GM21526 (cell line): ENCODE measurements around the gene FAHD1.

Source experiments
- ATAC-seq: cut with Tn5 transposase; IDR thresholded peaks from one replicate; pipeline ENCODE4 v1.9.1; 2021; ENCODE audit warnings: moderate library complexity; ENCODE audit not compliant: unreplicated experiment, low FRiP score

Gene FAHD1

DNA sequence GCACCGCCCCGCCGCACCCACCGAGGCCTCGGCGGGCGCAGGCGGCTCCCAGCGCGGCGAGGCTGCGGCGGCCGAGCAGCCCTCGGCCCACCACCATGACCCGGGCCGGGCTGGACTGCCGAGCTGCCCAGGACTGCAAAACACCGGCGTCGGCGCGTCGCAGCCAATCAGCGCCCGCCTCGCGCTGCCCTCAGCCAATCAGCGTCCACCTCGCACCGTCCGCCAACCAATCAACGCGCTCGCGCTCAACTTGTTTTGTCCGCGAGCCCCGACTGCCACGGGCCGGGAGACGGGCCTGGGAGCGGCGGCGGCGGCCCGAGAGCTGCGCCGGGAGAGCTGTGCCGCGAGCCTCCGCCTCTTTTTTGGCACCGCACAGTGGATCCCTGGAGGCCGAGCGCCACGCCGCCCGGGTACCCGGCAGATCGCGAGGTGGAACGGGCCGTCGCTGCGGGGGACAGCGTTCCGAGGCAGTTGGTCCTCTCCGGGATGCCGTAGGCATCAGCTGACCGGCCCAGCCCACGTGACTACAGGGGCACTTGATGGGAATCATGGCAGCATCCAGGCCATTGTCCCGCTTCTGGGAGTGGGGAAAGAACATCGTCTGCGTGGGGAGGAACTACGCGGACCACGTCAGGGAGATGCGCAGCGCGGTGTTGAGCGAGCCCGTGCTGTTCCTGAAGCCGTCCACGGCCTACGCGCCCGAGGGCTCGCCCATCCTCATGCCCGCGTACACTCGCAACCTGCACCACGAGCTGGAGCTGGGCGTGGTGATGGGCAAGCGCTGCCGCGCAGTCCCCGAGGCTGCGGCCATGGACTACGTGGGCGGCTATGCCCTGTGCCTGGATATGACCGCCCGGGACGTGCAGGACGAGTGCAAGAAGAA is at the start of gene FAHD1, which contains the start of gene HAGH:
FAHD1 (plus strand) TSS at position 516 of the 883 bp plus-strand sequence; CDS start at position 549, 33 bp downstream.
HAGH (minus strand) TSS at position 135 of the 883 bp plus-strand sequence; CDS start at position 97, 38 bp downstream.
- peak; percentile 69 for ATAC-seq

DNA sequence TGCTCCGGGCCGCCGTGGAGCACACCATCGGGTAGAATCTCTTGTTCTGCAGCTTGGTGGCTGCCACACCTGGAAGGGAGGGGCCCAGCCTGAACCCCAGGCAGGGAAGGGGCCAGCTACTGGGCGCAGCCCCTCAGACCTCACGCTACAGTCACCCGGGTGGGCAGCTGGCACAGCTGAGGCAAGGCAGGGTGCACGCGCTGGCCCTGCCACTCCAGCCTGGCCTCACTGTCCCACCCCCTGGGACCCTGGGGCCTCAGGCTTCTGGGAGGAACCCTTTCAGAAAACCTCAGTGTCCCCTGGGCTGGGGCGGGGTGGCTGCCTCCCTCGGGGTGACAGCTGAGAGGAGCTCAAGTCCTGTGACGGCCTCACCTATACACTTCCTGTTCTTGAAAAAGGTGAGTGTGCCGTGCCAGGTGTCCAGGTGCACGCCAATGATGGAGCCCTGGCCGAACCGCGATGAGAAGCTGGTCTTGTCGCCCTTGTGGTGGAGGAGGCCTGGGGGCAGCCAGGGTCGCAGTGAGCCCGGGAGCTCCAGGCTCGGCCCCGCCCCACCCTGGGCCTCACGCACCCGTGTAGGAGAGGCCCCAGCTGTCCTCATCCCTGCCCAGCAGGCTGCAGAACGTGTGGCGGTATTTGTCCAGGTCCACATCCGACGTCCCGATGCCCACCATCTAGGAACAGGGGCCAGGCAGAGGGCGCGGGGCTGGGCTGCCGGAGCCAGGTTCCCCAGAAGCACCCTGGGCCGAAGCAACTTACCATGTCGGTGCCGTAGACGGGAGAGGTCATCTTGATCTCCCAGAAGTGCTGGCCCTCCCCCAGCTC is 49.4 kb upstream of the FAHD1 start:
- ATAC-seq, result no peak

DNA sequence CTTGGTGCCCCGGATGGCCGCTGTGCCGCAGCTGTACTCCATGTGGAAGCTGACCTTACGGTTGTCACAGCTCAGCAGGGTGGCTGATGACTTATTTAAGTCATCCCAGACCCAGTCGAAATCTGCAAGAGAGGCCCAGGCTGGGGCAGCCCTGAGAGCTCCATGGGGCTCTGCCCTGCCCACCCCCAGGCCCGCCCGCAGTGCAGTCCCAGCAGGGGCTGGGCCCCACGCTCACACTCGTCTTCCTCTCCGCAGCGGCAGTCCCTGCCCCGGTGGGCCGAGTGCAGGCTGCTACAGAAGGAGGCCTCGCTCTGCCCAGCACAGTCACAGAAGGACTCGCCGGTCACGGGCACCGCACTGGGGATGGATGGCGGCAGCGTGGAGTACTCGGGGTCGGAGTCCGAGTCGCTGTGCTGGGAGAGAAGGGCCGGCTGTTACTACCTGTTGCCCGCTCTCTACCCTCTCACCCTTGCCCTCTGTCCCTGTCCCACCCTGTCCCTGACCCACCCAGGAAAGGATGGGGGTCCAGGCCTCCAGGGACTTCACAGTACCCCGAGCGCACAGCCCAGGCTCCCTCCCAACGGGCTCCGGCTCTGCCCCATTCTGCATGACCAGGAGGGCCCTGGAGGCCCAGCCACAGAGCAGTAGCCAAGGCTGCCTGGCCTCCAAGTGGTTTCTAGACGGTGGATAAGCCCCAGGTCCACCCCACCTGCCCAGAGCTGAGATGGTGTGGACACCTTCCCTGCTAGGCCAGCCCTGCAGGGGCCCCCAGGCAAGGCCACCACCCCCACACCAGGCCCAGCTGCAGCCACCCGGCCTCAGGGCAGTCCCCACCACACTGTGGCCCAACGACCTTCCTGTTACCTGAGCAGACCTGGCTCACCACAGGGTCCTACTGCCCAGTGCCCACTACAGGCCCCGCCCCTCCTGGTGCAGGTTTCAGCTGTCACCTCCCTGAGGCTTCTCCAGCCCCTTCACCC is 48.5 kb upstream of the FAHD1 start:
- no peak for ATAC-seq

DNA sequence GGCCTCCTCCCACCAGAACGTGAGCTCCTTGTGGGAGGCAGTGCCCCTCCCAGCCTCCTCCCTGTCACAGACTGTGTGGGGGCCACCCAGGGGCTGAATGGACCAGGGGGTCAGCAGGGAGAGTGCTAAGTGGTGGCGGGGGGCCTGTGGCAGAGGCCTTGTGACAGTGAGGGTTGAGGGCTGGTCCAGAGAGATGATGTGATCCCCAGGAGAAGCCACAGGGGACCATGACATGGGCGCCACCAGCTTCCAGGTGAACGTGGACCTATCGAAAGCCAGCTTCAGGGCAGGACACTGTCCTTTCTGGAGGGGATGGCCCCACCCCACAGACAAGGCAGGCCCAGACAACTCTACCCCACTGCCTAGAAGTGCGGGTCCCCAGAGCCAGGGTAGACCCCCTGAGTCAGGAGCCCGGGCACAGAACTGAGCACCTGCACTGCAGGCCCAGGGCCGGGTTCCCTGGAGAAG is 47.7 kb upstream of the FAHD1 start:
- ATAC-seq, result no peak

DNA sequence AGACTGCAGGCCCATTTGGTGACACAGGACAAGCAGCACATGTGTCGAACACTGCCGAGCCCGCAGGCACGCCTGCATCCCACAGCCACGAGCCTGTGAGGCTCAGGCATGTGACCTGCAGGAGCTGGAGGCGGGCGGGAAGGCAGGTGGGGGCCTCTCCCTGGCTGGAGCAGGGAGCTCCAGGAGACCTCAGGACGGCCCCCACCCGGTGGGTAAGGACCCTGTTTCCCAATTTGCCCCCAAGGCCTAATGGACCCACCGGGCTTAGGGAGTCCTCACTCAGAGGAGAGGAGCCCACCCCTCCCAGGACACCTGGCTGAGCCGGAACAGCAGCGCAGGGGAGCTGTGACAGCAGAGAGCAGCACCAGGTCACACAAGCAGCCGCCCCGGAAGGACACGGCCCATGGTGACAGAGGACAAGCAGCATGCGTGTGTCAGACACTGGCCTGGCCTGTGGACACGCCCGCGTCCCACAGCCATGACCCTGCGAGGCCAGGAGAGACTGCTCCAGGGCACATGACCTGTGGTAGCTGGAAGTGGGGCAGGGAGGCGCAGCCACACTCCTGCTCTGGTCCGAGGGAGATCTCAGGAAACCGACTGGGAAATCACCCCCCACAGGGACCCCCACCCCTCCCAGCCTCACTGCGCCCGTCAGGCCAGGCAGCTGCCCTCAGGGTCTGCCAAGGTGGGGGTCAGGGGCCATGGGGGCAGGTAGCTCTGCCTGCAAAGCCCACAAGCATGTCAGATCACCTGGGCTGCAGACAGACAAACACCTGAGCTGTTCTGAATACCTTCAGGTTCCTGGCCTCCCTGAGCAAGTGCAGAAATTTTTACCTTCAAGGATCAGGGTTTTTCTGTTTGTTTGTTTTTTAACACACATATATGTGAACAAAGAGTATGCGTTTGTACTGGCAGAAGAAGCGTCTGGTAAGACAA is 47.0 kb upstream of the FAHD1 start:
- no peak for ATAC-seq

DNA sequence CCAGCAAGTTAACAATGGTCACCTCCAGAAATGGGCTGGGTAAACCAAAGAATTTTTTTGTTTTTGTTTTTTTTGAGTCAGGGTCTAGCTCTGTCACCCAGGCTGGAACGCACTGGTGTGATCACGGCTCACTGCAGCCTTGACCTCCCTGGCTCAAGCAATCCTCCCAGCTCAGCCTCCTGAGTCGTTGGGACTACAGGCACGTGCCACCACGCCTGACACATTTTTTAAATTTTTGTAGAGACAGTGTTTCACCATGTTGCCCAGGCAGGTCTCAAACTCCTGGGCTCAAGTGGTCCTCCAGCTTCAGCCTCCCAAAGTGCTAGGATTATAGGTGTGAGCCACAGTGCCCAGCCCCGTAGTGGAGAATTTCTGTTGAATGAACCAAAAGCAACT is 46.3 kb upstream of the FAHD1 start:
- ATAC-seq, result no peak

DNA sequence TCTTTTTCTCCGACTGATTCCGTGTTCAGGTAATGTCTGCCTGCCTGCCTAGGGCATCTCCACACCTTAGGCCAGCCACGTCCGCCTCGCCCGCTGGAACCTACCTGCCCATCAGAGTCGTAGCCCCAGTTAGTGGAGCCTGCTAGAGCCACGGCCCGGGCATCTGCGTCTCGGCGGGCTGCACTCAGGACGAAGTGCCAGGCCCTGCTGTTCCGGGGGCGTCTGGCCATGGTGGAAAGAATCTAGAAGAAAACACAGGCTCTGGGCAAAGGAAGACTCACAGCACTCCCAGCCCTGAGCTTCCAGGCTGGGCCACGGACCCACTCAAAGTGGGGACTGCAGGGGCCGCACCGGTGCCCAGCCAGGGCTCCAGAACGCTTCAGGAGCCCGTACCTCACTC is 45.8 kb upstream of the FAHD1 start:
- no peak for ATAC-seq

DNA sequence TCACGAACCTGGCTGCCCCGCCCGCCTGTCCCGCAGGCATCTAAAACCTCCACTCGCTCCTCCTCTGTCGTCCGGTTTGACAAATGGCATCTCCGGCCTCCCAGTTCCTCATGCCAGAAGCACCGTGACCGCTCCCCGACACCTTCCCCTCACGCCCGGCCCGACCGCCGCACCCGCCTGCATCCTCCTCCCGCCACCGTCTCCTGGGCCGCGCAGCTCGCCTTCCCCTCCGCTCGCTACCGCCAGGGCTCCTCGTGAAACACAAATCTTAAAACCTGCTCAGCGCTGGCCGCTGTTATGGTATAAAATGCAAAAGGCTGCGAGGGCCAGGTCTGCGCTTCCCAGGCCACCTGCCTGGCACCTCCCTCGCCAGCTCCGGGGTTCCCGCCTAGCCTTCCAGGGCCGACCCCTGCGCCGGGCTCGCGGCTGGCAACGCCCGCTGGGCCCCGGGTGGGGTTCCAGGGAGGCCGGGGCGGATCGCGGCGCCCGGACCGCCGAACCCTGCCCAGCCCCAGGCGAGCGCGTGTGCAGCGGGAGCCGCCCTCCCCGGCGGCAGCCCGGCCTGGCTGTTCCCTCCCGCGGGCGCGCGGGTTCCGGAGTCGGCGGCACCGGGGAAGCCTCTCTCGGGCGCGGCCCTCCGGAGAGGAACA is 45.1 kb upstream of the FAHD1 start:
- no peak for ATAC-seq

DNA sequence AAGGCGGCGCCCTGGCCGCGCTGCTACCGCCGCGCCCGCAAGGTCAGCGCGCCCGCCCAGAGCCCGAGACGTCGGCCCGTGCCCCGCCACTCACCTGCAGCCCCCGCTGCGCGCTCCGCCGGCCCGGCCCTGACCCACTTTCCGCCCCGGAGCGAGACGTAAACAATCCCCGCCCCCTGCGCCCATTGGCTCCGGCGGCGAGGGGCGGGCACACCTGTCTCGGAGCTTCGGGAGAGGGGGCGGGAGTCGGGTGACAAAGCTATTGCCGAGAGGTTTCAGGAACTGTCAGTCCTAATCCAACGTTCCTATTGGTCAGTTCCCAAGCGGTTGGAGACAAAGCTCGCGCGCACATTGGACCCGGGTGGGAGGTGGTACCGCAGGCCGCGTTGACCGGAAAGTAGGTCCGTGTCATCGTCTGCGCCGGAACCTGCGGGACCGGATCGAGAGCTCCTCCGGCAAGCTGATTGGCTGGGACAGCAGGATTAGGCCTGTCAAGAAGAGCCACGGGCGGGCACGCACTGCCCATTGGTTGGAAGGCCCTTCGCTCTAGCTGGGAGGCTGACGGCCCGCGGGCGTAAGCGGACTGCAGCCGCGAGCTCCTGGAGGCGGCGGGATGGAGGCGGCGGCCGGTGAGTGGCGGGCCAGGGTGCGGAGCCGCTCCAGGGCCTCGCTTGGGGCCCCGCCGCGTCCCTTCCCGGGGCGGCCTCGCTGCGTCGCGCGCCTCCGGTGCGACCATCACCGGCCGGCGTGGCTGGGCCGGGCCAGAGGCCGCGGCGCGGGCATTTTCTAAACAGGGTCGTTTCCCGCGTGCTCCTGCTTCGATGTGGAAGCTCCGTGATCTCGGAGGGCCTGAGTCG is 44.4 kb upstream of the FAHD1 start, which contains the start of the genes NUBP2 and SPSB3:
NUBP2 (plus strand) TSS at position 553 of the 857 bp plus-strand sequence; CDS start at position 614, 61 bp downstream.
SPSB3 (minus strand) TSS at position 164 of the 857 bp plus-strand sequence. CDS start 1,088 bp downstream, outside the sequence.
- peak; percentile 73 for ATAC-seq

DNA sequence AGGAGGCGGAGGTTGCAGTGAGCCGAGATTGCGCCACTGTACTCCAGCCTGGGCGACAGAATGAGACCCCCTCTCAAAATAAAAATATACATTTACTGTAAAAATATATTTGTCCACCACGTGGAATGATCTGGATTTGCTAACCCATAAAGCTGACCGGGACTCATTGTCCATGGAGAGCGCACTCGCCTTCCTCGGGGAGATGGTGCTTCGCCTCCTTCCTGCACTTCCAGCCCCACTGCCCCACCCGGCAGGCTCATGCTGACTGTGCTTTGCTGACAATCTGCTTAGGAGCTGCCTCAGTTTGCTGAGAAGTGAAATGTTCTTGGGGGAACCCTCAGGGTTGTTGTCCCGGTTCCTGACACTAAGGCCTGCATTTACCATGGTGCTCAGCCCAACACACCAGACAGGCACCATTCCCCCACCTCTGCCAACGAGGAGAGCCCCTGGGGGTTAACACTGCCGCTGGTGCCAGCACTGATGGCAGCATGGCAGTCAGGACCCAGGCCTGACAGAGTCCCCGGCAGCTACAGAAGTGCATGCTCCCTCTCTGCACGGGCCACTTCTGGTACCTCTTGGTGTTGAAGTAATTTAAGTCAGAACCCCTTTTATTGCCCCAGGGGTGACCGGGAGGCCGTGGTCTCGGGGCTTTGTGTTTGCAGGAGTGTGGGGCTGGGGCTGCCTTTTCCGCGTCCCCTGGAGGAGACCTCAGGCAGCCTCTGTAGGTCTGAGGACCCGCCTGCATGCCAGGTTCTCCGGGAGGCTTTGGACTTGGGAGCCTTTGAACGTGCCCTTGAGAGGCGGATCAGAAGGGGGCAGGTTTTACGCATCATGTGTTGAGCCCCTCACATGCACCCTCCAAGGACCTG is 41.8 kb upstream of the FAHD1 start:
- no peak for ATAC-seq

DNA sequence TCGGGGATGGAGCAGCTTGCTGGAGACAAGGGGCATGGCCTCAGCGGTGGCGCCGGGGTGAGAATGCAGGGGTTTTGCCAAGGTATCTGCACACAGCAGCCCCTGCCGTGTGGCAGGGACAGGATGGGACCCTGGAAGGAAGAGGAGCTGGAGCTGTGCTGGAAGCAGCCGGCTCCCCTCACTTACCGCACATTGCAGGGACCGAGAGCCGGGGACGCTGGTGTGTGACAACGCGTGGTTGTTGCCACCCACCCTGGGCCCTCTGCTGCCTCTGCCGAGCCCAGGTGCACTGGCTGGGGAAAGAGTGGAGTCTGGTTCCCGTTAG is 41.2 kb upstream of the FAHD1 start:
- ATAC-seq, result no peak

DNA sequence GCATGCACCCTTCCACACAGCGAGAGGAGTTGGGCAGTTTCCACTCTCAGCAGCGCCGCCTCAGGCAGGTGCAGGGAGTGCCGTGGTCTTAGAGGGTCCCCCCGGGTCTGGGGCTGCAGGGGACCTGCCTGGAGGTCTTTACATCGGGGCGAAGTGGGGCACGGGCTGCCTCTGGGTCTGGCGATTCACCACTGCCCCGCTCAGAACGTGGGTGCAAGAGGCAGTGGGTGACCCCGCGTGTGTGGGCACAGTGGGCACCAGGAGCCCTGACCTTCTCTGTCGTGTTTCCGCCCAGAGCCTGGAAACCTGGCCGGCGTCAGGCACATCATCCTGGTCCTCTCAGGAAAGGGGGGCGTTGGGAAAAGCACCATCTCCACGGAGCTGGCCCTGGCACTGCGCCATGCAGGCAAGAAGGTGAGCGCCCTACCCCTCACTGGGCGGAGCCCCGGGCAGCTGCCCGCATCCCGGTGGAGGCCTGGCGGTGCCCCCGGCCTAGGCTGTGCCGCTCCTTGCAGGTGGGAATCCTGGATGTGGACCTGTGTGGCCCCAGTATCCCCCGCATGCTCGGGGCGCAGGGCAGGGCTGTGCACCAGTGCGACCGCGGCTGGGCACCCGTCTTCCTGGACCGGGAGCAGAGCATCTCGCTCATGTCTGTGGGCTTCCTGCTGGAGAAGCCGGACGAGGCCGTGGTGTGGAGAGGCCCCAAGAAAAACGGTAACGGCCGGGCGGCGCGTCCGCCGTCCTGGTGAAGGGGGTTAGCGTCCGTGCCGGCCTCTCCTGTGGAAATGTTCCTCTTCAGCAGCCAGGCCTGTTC is 40.6 kb upstream of the FAHD1 start:
- ATAC-seq, result no peak

DNA sequence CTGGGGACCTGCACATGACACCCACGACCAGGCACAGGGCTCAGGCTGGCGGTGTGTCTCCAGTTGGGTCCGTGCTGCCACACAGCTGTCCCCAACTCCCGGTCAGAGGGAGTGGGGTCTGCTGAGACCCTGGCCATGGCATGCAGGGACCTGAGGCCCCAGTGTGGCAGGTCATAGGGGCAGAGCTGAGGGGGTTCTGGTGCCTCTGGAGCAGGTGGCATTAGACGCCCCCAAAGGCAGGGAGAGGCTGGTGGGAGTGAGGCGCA is 40.0 kb upstream of the FAHD1 start:
- no peak for ATAC-seq

DNA sequence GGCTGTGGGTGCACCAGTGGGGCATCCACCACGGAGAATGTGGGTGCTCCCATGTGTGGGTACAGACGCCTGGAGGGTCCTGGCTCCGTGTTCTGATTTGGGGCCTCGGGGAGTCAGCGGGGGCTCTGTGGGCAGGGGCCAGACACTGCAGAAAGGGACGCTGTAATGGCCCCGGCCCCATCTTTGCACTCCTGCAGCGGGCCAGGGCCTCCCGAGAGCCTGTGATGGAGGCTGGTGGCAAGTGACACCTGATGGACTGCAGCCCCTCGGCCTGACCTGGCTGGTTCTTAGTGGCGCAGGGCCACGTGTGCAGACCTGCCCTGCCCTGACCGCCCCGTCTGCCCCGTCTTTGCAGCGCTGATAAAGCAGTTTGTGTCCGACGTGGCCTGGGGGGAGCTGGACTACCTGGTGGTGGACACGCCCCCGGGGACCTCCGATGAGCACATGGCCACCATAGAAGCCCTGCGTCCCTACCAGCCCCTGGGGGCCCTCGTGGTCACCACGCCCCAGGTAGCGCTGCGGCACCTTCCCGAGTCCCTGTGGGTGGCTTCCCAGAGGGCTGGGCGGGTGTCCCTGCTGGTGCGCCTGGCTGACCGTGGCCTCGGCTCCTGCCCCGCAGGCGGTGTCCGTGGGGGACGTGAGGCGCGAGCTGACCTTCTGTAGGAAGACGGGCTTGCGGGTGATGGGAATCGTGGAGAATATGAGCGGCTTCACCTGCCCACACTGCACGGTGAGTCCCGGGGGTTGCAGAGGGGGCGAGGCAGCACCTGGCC is 39.5 kb upstream of the FAHD1 start:
- ATAC-seq, result no peak

DNA sequence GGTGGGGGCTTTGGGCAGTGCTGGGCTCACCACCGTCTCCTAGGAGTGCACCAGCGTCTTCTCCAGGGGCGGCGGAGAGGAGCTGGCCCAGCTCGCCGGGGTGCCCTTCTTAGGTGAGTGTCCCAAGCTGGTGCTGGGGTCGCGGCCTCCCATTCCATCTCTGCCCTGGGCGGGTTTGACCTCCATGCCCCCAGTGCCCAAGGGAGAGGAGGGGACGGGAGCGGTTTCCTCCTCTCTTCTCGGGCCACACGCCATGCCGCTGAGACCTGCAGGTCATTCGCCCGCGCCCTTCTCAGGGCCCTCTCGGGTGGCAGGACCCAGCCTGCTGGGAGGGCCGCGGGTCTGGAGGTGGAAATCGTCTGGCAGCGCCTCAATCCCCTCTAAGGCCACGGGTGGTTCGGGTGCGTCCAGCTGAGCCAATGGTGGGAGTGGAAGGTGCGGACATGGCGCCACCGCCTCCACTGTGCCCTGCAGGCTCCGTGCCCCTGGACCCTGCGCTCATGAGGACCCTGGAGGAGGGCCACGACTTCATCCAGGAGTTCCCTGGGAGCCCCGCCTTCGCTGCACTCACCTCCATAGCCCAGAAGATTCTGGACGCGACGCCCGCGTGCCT is 38.8 kb upstream of the FAHD1 start:
- ATAC-seq, result no peak
